Activated B cell treated with CpG ODN at 0.5 μM for 24 hours (primary cell): Measurements from ENCODE around the gene FBXW4. TPM values are rescaled to one million over a fixed set of nuclear protein-coding genes. Genes with fewer than 3 reads are reported as not detected.

ENCODE experiments used
- ATAC-seq: fragments of 200-7000 bp; cut with Tn5 transposase; one replicate; pipeline ENCODE4 v1.10.0; 2021; ENCODE audit warnings: low read depth, mild to moderate bottlenecking, moderate library complexity
- CTCF ChIA-PET: fragments of 350-600 bp; sonication (Branson Sonifier 250); formaldehyde crosslinking; loops from one replicate; lab custom pipeline; 2021; ENCODE audit warnings: antibody characterized with exemption; lab: Charles Lee
- POLR2A ChIA-PET: fragments of 350-600 bp; sonication (Branson Sonifier 250); formaldehyde crosslinking; loops from one replicate; lab custom pipeline; 2021; ENCODE audit warnings: antibody characterized with exemption; lab: Charles Lee
- DNase-seq: peaks from one replicate; pipeline ENCODE4 v3.0.0; 2022
- H3K27ac Mint-ChIP-seq: one replicate; pipeline ENCODE4 v1.8.0; 2020; ENCODE audit warnings: mixed read lengths
- H3K27me3 Mint-ChIP-seq: one replicate; pipeline ENCODE4 v1.8.0; 2021; ENCODE audit warnings: mixed read lengths
- H3K36me3 Mint-ChIP-seq: one replicate; pipeline ENCODE4 v1.8.0; 2021; ENCODE audit warnings: low read depth, mixed read lengths
- H3K4me1 Mint-ChIP-seq: one replicate; pipeline ENCODE4 v1.8.0; 2021; ENCODE audit warnings: mixed read lengths
- H3K4me3 Mint-ChIP-seq: one replicate; pipeline ENCODE4 v1.8.0; 2020; ENCODE audit warnings: mild to moderate bottlenecking, mixed read lengths
- H3K9me3 Mint-ChIP-seq: one replicate; pipeline ENCODE4 v1.8.0; 2020; ENCODE audit warnings: mixed read lengths
- CTCF ChIP-seq: fragments of 200-600 bp; IDR thresholded peaks from one replicate; pipeline ENCODE4 v1.8.0; 2022; ENCODE audit warnings: antibody characterized with exemption, mild to moderate bottlenecking
- intact Hi-C: fragments of 100-400 bp; cut with micrococcal nuclease; formaldehyde crosslinking; loops from one replicate; pipeline ENCODE4 v1.15.1; 2024
- total RNA-seq: library from RNA; stranded (reverse); gene quantifications from 2 replicates; pipeline ENCODE4 v1.2.3, GENCODE V29; 2022

FBXW4 gene
- 69.4 and 74.2 TPM in 2 replicates for total RNA-seq

GRCh38 chr10:101694674-101695403 is at the start of gene FBXW4:
TSS of gene FBXW4 (minus strand) at chr10:101695170. CDS start at chr10:101695105, 65 bp downstream.
- H3K27ac Mint-ChIP-seq = peak within 1 kb of the TSS; percentile 98
- no peaks in the 10 kb centered on the region for H3K27me3 Mint-ChIP-seq
- peak; percentile 72 for ATAC-seq
- H3K4me1 Mint-ChIP-seq = peaks cover 42% of the 10 kb centered on the region
- peaks cover 19% of the 10 kb centered on the region for H3K36me3 Mint-ChIP-seq
- no peaks in the 10 kb centered on the region for H3K9me3 Mint-ChIP-seq
- intact Hi-C loops = loop anchor here (1.0 to 10.0 kb wide), 4 partner anchors 84 to 360 kb away; partner anchors contain the start of genes ARMH3 and BTRC
- DNase-seq = peak; percentile 77
- no peak for TF ChIP-seq CTCF
- ChIA-PET CTCF (interaction anchor here (0.9 kb wide), 1 partner anchor 89 kb away, joined by 3 read pairs; no protein-coding TSS in a partner anchor), POLR2A (interaction anchor here (0.6 to 1.3 kb wide), 5 partner anchors 12 to 869 kb away, joined by 3 to 6 read pairs (median 4); partner anchors contain the start of genes DPCD, OGA and POLL)
- H3K4me3 Mint-ChIP-seq = peak within 1 kb of the TSS; percentile 97

GRCh38 chr10:101744267-101744666 is 49.3 kb upstream of the FBXW4 start:
- intact Hi-C loops = no loop called here
- Mint-ChIP-seq H3K4me1 (no peaks in the 10 kb centered on the region), H3K27me3 (peaks cover 27% of the 10 kb centered on the region), H3K36me3 (no peaks in the 10 kb centered on the region), H3K4me3 (no peak overlapping the region), H3K27ac (no peak overlapping the region), H3K9me3 (no peaks in the 10 kb centered on the region)
- POLR2A ChIA-PET = no interaction called here
- DNase-seq = no peak
- TF ChIP-seq CTCF = no peak
- CTCF ChIA-PET = no interaction called here
- no peak for ATAC-seq

GRCh38 chr10:101741938-101742337 is 47.0 kb upstream of the FBXW4 start:
- Mint-ChIP-seq H3K27ac (no peak overlapping the region), H3K4me1 (no peaks in the 10 kb centered on the region), H3K27me3 (peaks cover 27% of the 10 kb centered on the region), H3K36me3 (no peaks in the 10 kb centered on the region), H3K4me3 (no peak overlapping the region), H3K9me3 (no peaks in the 10 kb centered on the region)
- no peak for TF ChIP-seq CTCF
- POLR2A ChIA-PET = interaction anchor here (0.6 kb wide), 1 partner anchor 11 kb away, joined by 5 read pairs; no protein-coding TSS in a partner anchor
- ATAC-seq (no peak), DNase-seq (no peak)
- CTCF ChIA-PET = no interaction called here
- intact Hi-C loops = no loop called here

- no peak overlapping the region for H3K4me3 Mint-ChIP-seq
- ChIA-PET POLR2A (no interaction called here), CTCF (no interaction called here)
- peaks cover 36% of the 10 kb centered on the region for H3K27me3 Mint-ChIP-seq
- no peaks in the 10 kb centered on the region for H3K9me3 Mint-ChIP-seq
- H3K27ac Mint-ChIP-seq = no peak overlapping the region
- ATAC-seq = no peak
- H3K4me1 Mint-ChIP-seq = no peaks in the 10 kb centered on the region
- intact Hi-C loops = no loop called here
- no peak for DNase-seq
- no peak for TF ChIP-seq CTCF
- H3K36me3 Mint-ChIP-seq = no peaks in the 10 kb centered on the region
Measured at GRCh38 chr10:101736666-101737065, 41.7 kb upstream of the FBXW4 start.

- Mint-ChIP-seq H3K9me3 (no peaks in the 10 kb centered on the region), H3K27me3 (peaks cover 18% of the 10 kb centered on the region), H3K27ac (no peak overlapping the region), H3K4me3 (no peak overlapping the region), H3K36me3 (no peaks in the 10 kb centered on the region), H3K4me1 (no peaks in the 10 kb centered on the region)
- POLR2A ChIA-PET = no interaction called here
- DNase-seq (no peak), ATAC-seq (no peak)
- intact Hi-C loops = no loop called here
- CTCF ChIA-PET = no interaction called here
- TF ChIP-seq CTCF = no peak
Measured at GRCh38 chr10:101732096-101732495, 37.1 kb upstream of the FBXW4 start.
